GM18519 (cell line): ENCODE measurements around the gene SYCP2L.
A peak's percentile ranks its signal among the peaks of the same experiment; 100 is the strongest.
"Not testable (repeated sequence)": the region's sequence is repeated elsewhere in the genome, so short reads cannot be mapped to it uniquely, and the experiment has no call there.

Experiments
- ATAC-seq: cut with Tn5 transposase; IDR thresholded peaks from one replicate; pipeline ENCODE4 v1.9.1; 2021; ENCODE audit warnings: mild to moderate bottlenecking, moderate library complexity; ENCODE audit not compliant: unreplicated experiment, low FRiP score

SYCP2L gene

GRCh38 chr6:10886691-10887502, at the start of gene SYCP2L:
Gene SYCP2L (plus strand): TSS chr6:10887052. CDS start chr6:10887127, 75 bp downstream.
- ATAC-seq, result peak; percentile 36

GRCh38 chr6:10837622-10837994, 49.2 kb upstream of the SYCP2L start:
- no peak for ATAC-seq

- ATAC-seq, result peak; percentile 68
Measured at GRCh38 chr6:10837995-10838793, 48.7 kb upstream of the SYCP2L start, which contains the start of gene MAK. Gene MAK (minus strand): TSS chr6:10838539. CDS start chr6:10830648, 7,891 bp downstream.

- peak; percentile 66 for ATAC-seq
Measured at GRCh38 chr6:10838794-10839333, 48.0 kb upstream of the SYCP2L start.

- no peak for ATAC-seq
Measured at GRCh38 chr6:10843554-10843953, 43.3 kb upstream of the SYCP2L start.

DNA sequence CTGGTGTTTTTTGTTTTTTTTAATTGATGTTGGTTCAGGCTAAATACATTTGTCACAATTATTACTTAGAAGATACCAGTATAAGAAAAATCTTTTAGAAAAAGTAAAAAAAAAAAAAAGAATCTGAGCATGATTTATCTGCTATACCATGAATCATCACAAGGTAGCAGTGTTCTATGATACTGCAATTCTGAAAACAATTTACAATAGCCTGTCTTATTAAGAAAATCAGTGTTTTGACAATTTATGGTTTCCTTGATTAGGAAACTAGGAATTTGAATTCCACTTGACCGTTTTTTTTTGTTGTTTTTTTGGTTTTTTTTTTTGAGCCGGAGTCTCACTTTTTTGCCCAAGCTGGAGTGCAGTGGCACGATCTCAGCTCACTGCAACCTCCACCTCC, 39.2 kb upstream of the SYCP2L start:
- no peak for ATAC-seq

DNA sequence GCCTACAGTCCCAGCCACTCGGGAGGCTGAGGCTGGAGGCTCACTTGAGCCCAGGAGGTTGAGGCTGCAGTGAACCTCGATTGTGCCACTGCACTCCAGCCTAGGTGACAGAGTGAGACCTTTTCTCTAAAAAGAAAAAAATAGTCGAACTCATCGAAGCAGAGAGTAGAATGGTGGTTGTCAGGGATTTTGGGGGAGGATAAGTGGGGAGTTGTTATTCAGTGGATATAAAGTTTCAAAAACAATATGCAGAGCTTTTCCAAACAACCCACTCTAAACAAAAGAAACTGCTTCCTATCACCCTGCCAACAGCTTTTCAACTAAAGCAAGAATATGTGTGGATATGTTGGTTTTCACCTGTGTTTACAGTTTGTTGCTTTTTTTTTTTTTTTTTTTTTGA, 37.0 kb upstream of the SYCP2L start:
- ATAC-seq, result no peak

- no peak for ATAC-seq
Measured at GRCh38 chr6:10850728-10851127, 36.1 kb upstream of the SYCP2L start.

DNA sequence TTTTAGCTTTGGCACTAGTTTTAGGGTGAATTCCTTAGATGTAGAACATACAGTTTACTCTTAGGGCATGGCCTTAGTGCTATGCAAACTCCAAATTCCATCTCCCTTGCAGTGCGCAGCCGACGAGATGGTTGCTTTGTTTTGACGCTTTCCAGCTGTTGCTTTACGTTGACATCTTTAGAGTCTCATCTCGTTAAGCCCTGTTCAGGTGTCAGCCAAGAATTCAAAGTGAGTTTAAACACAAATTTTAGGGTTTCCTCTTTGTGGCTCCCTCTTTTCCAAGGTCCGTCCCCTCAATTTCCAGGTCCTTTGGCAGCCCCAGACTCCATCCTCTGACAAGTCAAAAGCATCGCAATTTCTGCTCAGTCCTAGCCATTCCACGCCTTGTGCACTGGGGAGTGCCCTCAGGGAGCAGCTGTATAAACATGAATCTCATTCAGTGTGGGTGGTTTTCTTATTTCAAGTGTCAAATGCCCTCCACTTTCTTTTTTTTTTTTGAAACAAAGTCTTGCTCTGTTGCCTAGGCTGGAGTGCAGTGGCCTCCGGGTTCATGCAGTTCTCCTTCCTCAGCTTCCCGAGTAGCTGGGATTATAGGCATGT, 34.4 kb upstream of the SYCP2L start:
- no peak for ATAC-seq

DNA sequence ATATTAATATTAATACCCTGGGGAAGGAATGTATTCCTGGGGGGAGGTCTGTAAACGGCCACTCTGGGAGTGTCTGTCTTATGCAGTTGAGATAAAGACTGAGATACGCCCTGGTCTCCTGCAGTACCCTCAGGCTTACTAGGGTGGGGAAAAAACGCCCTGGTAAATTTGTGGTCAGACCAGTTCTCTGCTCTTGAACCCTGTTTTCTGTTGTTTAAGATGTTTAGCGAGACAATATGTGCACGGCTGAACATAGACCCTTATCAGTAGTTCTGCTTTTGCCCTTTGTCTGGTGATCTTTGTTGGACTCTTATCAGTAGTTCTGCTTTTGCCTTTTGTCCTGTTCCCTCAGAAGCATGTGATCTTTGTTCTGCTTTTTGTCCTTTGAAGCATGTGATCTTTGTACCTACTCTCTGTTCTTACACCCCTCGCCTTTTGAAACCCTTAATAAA, 33.0 kb upstream of the SYCP2L start:
- ATAC-seq, result not testable (repeated sequence)

- no peak for ATAC-seq
Measured at GRCh38 chr6:10854922-10855632, 31.8 kb upstream of the SYCP2L start.

GRCh38 chr6:10857259-10857658, 29.6 kb upstream of the SYCP2L start:
- no peak for ATAC-seq

- no peak for ATAC-seq
Measured at GRCh38 chr6:10861086-10861485, 25.8 kb upstream of the SYCP2L start.

DNA sequence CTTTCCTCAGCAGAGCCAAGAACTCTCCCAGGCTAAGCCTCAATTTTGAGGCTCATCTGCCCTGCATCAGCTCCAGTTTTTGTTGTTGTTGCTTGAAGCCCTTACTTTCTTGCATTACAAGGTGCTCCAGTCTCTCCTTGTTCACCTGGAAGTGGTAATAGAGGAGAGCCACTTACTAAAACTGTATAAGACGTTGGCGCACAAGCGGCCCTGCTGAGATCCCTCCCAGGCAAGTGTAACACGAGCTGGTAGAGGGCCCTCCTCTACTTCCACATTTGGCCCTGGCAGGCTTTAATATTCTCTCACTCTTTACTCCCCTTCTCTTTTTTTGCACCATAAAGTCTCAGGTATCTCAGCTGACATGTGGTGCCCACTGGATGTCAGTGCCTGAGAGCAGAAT, 24.5 kb upstream of the SYCP2L start:
- no peak for ATAC-seq

DNA sequence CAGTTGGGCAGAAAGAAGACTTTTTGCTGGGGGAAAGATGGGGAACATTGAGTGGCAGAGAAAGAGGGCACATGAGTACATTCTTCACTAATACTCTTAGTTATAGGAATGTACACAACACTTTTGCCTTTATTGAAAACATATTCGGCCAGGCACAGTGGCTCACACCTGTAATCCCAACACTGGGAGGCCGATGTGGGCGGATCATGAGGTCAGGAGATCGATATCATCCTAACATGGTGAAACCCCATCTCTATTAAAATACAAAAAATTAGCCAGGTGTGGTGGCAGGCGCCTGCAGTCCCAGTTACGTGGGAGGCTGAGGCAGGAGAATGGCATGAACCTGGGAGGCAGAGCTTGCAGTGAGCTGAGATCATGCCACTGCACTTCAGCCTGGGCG, 23.8 kb upstream of the SYCP2L start:
- ATAC-seq, result not testable (repeated sequence)

DNA sequence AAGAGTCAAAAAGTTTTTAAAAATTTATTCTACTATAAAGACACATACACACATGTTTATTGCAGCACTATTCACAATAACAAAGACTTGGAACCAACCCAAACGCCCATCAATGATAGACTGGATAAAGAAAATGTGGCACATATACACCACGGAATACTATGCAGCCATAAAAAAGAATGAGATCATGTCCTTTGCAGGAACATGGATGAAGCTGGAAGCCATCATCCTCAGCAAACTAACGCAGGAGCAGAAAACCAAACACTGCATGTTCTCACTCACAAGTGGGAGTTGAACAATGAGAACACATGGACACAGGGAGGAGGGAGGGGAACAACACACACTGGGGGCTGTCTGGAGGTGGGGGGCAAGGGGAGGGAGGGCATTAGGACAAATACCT, 20.1 kb upstream of the SYCP2L start:
- not testable (repeated sequence) for ATAC-seq

- ATAC-seq, result no peak
Measured at GRCh38 chr6:10867952-10868351, 18.9 kb upstream of the SYCP2L start.

DNA sequence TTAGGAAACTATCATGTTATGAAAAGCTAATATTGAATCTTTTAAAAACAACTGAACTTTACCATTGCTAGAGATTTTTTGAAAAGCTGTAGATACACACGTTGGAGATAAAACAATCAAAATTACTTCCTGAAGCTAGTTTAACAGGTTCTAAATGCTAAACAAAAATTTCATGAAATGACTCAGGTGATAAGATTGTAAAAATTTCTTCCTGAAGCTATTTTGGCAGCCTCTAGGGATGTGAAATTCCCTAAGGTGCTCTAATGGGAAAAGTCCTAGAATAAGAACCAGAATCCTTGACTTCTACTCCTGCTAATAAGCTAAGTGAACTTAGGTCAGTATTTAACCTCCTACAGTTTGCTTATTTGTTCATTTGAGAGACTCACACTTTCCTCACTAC, 13.5 kb upstream of the SYCP2L start:
- ATAC-seq, result no peak

DNA sequence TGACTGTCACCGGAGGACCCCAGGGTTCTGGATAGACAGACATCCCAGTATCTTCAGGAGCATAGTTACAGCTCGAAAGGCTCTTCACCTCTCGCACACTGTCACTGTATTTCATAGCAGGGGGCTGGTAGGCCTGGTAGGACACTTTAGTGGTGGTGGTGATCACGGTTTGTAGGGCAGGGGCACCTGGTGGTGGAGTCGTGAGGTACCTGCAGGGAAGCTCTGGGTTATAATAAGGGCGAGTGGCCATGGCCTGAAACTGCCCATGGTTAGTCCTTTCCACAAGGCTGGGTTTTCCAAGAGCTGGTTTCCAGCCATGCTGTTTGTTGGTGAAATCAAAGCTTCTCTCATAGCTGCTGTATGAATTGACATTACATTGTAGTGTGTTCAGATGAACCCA, 12.6 kb upstream of the SYCP2L start:
- no peak for ATAC-seq

- no peak for ATAC-seq
Measured at GRCh38 chr6:10875026-10875425, 11.8 kb upstream of the SYCP2L start.
